Liver (tissue), 9 donors: ENCODE measurements around the gene CAGE1. TPM values are rescaled to one million over a fixed set of nuclear protein-coding genes. Genes with fewer than 3 reads are reported as not detected.

Experiments used
- DNase-seq: peaks from one replicate; pipeline ENCODE4 v3.0.0-alpha.2; 2017; ENCODE audit warnings: low spot score
- H3K27ac ChIP-seq, 2 donors: one replicate each; pipeline ENCODE4 v1.7.0; 2013; ENCODE audit warnings: inconsistent platforms in 2 of 2, low read length in 2 of 2, control low read depth in 1 of 2, low read depth in 1 of 2, mild to moderate bottlenecking in 1 of 2
- H3K27me3 ChIP-seq, 4 donors: one replicate each; pipeline versions ENCODE4 v1.6.1 to v1.7.0; 2013; ENCODE audit warnings: low read length in 3 of 4, inconsistent platforms in 1 of 4, mild to moderate bottlenecking in 1 of 4, moderate library complexity in 1 of 4; ENCODE audit not compliant: control insufficient read depth in 4 of 4, insufficient read depth in 4 of 4
- H3K36me3 ChIP-seq, 4 donors: one replicate each; pipeline versions ENCODE4 v1.6.1 to v1.7.0; 2013; ENCODE audit warnings: low read length in 3 of 4, mild to moderate bottlenecking in 3 of 4, low read depth in 1 of 4, moderate library complexity in 1 of 4; ENCODE audit not compliant: control insufficient read depth in 4 of 4, insufficient read depth in 3 of 4
- H3K4me1 ChIP-seq, 4 donors: one replicate each; pipeline versions ENCODE4 v1.6.1 to v1.7.0; 2013; ENCODE audit warnings: low read length in 3 of 4, mild to moderate bottlenecking in 3 of 4, moderate library complexity in 1 of 4; ENCODE audit not compliant: control insufficient read depth in 4 of 4, insufficient read depth in 4 of 4
- H3K4me3 ChIP-seq, 3 donors: one replicate each; pipeline versions ENCODE4 v1.6.1 to v1.7.0; 2013; ENCODE audit warnings: low read length in 3 of 3, control low read depth in 1 of 3, low read depth in 1 of 3, mild to moderate bottlenecking in 1 of 3
- H3K9ac ChIP-seq, 2 donors: one replicate each; pipeline ENCODE4 v1.7.0; 2013; ENCODE audit warnings: low read length in 2 of 2, mild to moderate bottlenecking in 2 of 2, moderate library complexity in 2 of 2, control low read depth in 1 of 2, low read depth in 1 of 2
- H3K9me3 ChIP-seq, 4 donors: one replicate each; pipeline versions ENCODE4 v1.6.1 to v1.7.0; 2013; ENCODE audit warnings: low read length in 3 of 4; ENCODE audit not compliant: control insufficient read depth in 4 of 4
- EGR1 ChIP-seq, 2 donors: IDR thresholded peaks; 2 replicates each; pipeline ENCODE4 v1.6.1; 2016 to 2018; ENCODE audit warnings: antibody characterized with exemption in 2 of 2, low read depth in 2 of 2
- FOXA1 ChIP-seq: IDR thresholded peaks from 2 replicates; pipeline ENCODE4 v1.6.1; 2016; ENCODE audit warnings: antibody characterized with exemption
- FOXA2 ChIP-seq: IDR thresholded peaks from 2 replicates; pipeline ENCODE4 v1.6.1; 2016; ENCODE audit warnings: antibody characterized with exemption
- GABPA ChIP-seq, 2 donors: IDR thresholded peaks in 1 of 2; conservative IDR thresholded peaks in 1 of 2; 2 replicates each; pipeline ENCODE4 v1.6.1; 2016; ENCODE audit warnings: antibody characterized with exemption in 2 of 2, mild to moderate bottlenecking in 1 of 2, moderate library complexity in 1 of 2
- HNF4A ChIP-seq, 2 donors: conservative IDR thresholded peaks; 2 replicates each; pipeline ENCODE4 v1.6.1; 2016; ENCODE audit warnings: antibody characterized with exemption in 2 of 2, mild to moderate bottlenecking in 2 of 2
- HNF4G ChIP-seq: IDR thresholded peaks from 2 replicates; pipeline ENCODE4 v1.6.1; 2016; ENCODE audit warnings: antibody characterized with exemption
- JUND ChIP-seq, 2 donors: IDR thresholded peaks; 2 replicates each; pipeline ENCODE4 v1.6.1; 2016; ENCODE audit warnings: antibody characterized with exemption in 2 of 2
- NR2F2 ChIP-seq: IDR thresholded peaks from 2 replicates; pipeline ENCODE4 v1.6.1; 2016; ENCODE audit warnings: antibody characterized with exemption
- RAD21 ChIP-seq, 2 donors: IDR thresholded peaks; 2 replicates each; pipeline ENCODE4 v1.6.1; 2016; ENCODE audit warnings: antibody characterized with exemption in 2 of 2, mild to moderate bottlenecking in 2 of 2
- SP1 ChIP-seq: IDR thresholded peaks from 2 replicates; pipeline ENCODE4 v1.6.1; 2018; ENCODE audit warnings: antibody characterized with exemption, mild to moderate bottlenecking
- TAF1 ChIP-seq: conservative IDR thresholded peaks from 2 replicates; pipeline ENCODE4 v1.6.1; 2016; ENCODE audit warnings: antibody characterized with exemption, mild to moderate bottlenecking
- WGBS: extraction: QIAGEN DNeasy Blood & Tissue Kit; methylation state at CpG from one replicate; pipeline ENCODE4 v1.1.7; 2013; 5-methylcytosine and 5-hydroxymethylcytosine counted together
- polyA plus RNA-seq, 2 donors: library from polyadenylated mRNA; stranded (reverse) in 1 of 2; unstranded in 1 of 2; fragments of 200-250 nt in 1 of 2; fragments of >200 nt in 1 of 2; fragmentation: Nextera tagmentation in 1 of 2; extraction: Ambion mirVana in 1 of 2; gene quantifications; one replicate each; pipeline versions ENCODE4 v1.2.1 to v1.2.3, GENCODE V29; 2013 to 2015
- total RNA-seq, 2 donors: library from RNA; depleted of rRNA; stranded (reverse); fragments of >200 nt; gene quantifications; one replicate each; pipeline ENCODE4 v1.2.3, GENCODE V29; 2014
- TF ChIP-seq, protein P1 (sequence below): fragments of 150-350 bp; IDR thresholded peaks from 2 replicates; pipeline ENCODE4 v1.5.1; 2017; ENCODE audit warnings: improper control_type of control experiment, low read depth, low read length; ENCODE audit not compliant: missing input control
- TF ChIP-seq, protein P2 (sequence below): IDR thresholded peaks from 2 replicates; pipeline ENCODE4 v1.6.1; 2016; ENCODE audit warnings: antibody characterized with exemption
- TF ChIP-seq, protein P3 (sequence below): IDR thresholded peaks from 2 replicates; pipeline ENCODE4 v1.6.1; 2016; ENCODE audit warnings: antibody characterized with exemption
- TF ChIP-seq, protein P4 (sequence below): IDR thresholded peaks from 2 replicates; pipeline ENCODE4 v1.6.1; 2016; ENCODE audit warnings: antibody characterized with exemption
- TF ChIP-seq, protein P5 (sequence below): IDR thresholded peaks from 2 replicates; pipeline ENCODE4 v1.6.1; 2016; ENCODE audit warnings: antibody characterized with exemption, mild to moderate bottlenecking
- donor health status: healthy.
- donor health status: healthy.
- donor health status: healthy.
- donor health status: healthy.
- donor health status: healthy.

CAGE1 gene
- total and polyA plus RNA-seq, 4 donors, result 0.08 TPM; not detected in 3

DNA sequence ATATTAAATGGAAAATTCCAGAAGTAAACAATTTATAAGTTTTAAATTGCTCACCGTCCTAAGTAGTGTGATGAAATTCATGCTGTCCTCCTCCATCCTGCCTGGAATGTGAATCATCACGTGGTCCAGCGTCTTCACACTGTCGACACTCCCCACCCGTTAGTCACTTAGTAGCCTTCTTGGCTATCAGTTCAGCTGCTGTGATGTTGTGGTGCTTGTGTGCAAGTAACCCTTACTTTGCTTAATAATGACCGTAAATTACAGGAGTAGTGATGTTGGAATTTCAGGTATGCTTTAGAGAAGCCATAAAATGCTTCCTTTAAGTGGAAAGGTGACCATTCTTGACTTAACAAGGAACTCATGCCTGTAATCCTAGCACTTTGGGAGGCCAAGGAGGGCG, 25.3 kb upstream of the CAGE1 start:
- DNase-seq, result no peak

DNA sequence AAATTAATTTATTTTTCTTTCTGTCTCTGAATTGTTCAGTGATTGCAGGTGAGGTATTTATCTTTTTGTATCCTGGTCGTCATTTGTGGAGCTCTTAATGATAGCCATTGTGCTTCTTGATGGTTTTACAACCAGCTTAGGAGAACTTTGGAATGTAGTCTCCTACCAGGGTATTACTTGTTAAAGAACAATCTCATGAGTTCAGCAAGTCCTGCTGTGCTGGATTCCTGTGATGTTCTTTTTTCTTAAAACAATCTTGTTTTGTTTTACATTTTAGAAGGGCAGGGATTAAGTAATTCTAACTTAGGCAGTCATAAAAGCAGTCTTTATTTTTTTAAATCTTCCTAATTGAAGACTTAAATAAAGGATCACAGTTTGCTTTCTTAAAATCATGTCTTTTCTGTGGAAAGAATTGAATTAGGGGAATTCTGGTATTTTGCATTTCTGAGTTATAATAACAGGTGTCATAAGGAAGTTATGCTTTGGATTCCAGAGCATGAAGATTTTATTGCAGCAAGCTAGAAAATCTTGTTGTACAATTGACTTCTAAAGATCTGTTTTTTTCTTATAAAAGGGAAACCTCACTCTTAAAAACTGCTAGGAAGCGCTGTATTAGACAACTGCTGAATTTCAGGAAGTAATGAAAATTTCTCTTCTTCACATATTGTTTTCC, 23.7 kb upstream of the CAGE1 start:
- H3K27ac ChIP-seq, result no peak overlapping the region
- no peak for DNase-seq
- peaks cover 8 to 55% (median 32%) of the 10 kb centered on the region in 4 donors for H3K36me3 ChIP-seq
- no peaks in the 10 kb centered on the region for H3K9me3 ChIP-seq
- 81% methylated on average over 2 of the region's 2 CpGs for WGBS
- H3K9ac ChIP-seq, result no peak overlapping the region
- peaks cover 0 to 13% (median 9%) of the 10 kb centered on the region in 4 donors for H3K4me1 ChIP-seq
- no peaks in the 10 kb centered on the region for H3K27me3 ChIP-seq
- no peak overlapping the region for H3K4me3 ChIP-seq
- no peak for TF ChIP-seq HNF4A (conservative IDR thresholded peaks at IDR 0.05)
- TF ChIP-seq NR2F2, result no peak
- TF ChIP-seq EGR1 (IDR thresholded peaks at IDR 0.05; ENCODE audit: low read depth in 2 of 2), result no peak
- TF ChIP-seq, protein P1, sequence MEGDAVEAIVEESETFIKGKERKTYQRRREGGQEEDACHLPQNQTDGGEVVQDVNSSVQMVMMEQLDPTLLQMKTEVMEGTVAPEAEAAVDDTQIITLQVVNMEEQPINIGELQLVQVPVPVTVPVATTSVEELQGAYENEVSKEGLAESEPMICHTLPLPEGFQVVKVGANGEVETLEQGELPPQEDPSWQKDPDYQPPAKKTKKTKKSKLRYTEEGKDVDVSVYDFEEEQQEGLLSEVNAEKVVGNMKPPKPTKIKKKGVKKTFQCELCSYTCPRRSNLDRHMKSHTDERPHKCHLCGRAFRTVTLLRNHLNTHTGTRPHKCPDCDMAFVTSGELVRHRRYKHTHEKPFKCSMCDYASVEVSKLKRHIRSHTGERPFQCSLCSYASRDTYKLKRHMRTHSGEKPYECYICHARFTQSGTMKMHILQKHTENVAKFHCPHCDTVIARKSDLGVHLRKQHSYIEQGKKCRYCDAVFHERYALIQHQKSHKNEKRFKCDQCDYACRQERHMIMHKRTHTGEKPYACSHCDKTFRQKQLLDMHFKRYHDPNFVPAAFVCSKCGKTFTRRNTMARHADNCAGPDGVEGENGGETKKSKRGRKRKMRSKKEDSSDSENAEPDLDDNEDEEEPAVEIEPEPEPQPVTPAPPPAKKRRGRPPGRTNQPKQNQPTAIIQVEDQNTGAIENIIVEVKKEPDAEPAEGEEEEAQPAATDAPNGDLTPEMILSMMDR, result no peak
- no peak for TF ChIP-seq GABPA (IDR thresholded peaks at IDR 0.05 in 1 of 2, conservative IDR thresholded peaks at IDR 0.05 in 1 of 2)
- TF ChIP-seq, protein P2, sequence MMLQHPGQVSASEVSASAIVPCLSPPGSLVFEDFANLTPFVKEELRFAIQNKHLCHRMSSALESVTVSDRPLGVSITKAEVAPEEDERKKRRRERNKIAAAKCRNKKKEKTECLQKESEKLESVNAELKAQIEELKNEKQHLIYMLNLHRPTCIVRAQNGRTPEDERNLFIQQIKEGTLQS, result no peak
- no peak for TF ChIP-seq JUND (IDR thresholded peaks at IDR 0.05)
- TF ChIP-seq SP1, result no peak
- TF ChIP-seq FOXA2, result no peak
- TF ChIP-seq RAD21 (IDR thresholded peaks at IDR 0.05), result no peak
- TF ChIP-seq, protein P3, sequence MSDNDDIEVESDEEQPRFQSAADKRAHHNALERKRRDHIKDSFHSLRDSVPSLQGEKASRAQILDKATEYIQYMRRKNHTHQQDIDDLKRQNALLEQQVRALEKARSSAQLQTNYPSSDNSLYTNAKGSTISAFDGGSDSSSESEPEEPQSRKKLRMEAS, result no peak

More for the DNA sequence above, 25.3 kb upstream of the CAGE1 start:
- peaks cover 7 to 53% (median 29%) of the 10 kb centered on the region in 4 donors for H3K36me3 ChIP-seq
- H3K27me3 ChIP-seq, result no peaks in the 10 kb centered on the region
- no peak overlapping the region for H3K4me3 ChIP-seq
- H3K27ac ChIP-seq, result no peak overlapping the region
- no peak overlapping the region for H3K9ac ChIP-seq
- WGBS, result 95% methylated on average over 7 of the region's 7 CpGs
- TF ChIP-seq, protein P4, sequence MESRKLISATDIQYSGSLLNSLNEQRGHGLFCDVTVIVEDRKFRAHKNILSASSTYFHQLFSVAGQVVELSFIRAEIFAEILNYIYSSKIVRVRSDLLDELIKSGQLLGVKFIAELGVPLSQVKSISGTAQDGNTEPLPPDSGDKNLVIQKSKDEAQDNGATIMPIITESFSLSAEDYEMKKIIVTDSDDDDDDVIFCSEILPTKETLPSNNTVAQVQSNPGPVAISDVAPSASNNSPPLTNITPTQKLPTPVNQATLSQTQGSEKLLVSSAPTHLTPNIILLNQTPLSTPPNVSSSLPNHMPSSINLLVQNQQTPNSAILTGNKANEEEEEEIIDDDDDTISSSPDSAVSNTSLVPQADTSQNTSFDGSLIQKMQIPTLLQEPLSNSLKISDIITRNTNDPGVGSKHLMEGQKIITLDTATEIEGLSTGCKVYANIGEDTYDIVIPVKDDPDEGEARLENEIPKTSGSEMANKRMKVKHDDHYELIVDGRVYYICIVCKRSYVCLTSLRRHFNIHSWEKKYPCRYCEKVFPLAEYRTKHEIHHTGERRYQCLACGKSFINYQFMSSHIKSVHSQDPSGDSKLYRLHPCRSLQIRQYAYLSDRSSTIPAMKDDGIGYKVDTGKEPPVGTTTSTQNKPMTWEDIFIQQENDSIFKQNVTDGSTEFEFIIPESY, result no peak
- TF ChIP-seq FOXA2, result no peak
- no peak for TF ChIP-seq SP1
- TF ChIP-seq JUND (IDR thresholded peaks at IDR 0.05), result no peak
- TF ChIP-seq RAD21 (IDR thresholded peaks at IDR 0.05), result no peak
- no peak for TF ChIP-seq NR2F2
- TF ChIP-seq, protein P5, sequence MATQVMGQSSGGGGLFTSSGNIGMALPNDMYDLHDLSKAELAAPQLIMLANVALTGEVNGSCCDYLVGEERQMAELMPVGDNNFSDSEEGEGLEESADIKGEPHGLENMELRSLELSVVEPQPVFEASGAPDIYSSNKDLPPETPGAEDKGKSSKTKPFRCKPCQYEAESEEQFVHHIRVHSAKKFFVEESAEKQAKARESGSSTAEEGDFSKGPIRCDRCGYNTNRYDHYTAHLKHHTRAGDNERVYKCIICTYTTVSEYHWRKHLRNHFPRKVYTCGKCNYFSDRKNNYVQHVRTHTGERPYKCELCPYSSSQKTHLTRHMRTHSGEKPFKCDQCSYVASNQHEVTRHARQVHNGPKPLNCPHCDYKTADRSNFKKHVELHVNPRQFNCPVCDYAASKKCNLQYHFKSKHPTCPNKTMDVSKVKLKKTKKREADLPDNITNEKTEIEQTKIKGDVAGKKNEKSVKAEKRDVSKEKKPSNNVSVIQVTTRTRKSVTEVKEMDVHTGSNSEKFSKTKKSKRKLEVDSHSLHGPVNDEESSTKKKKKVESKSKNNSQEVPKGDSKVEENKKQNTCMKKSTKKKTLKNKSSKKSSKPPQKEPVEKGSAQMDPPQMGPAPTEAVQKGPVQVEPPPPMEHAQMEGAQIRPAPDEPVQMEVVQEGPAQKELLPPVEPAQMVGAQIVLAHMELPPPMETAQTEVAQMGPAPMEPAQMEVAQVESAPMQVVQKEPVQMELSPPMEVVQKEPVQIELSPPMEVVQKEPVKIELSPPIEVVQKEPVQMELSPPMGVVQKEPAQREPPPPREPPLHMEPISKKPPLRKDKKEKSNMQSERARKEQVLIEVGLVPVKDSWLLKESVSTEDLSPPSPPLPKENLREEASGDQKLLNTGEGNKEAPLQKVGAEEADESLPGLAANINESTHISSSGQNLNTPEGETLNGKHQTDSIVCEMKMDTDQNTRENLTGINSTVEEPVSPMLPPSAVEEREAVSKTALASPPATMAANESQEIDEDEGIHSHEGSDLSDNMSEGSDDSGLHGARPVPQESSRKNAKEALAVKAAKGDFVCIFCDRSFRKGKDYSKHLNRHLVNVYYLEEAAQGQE, result no peak
- TF ChIP-seq GABPA (IDR thresholded peaks at IDR 0.05 in 1 of 2, conservative IDR thresholded peaks at IDR 0.05 in 1 of 2), result no peak
- TF ChIP-seq, protein P3, result no peak
- no peak for TF ChIP-seq FOXA1
- TF ChIP-seq, protein P1, result no peak
- no peak for TF ChIP-seq TAF1
- no peak for TF ChIP-seq HNF4G
- no peak for TF ChIP-seq EGR1 (IDR thresholded peaks at IDR 0.05; ENCODE audit: low read depth in 2 of 2)
- no peaks in the 10 kb centered on the region for H3K9me3 ChIP-seq
- peaks cover 4 to 27% (median 19%) of the 10 kb centered on the region in 4 donors for H3K4me1 ChIP-seq
